H9 (cell line): ENCODE results near the gene PYDC1. TPM values are rescaled to one million over a fixed set of nuclear protein-coding genes. Genes with fewer than 3 reads are reported as not detected.

Source experiments
- DNase-seq: peaks from one replicate; pipeline ENCODE4 v3.0.0-alpha.2; 2017
- H2AFZ ChIP-seq: one replicate; pipeline ENCODE4 v1.6.1; 2013; ENCODE audit warnings: mild to moderate bottlenecking, low read length, control low read depth, moderate library complexity
- H2AK5ac ChIP-seq: 2 replicates; pipeline ENCODE4 v1.6.1; 2013; ENCODE audit warnings: low read length, control low read depth, mixed read lengths; ENCODE audit not compliant: insufficient read length
- H2BK120ac ChIP-seq: one replicate; pipeline ENCODE4 v1.6.1; 2013; ENCODE audit warnings: low read depth, mild to moderate bottlenecking, low read length, control low read depth, inconsistent platforms; ENCODE audit not compliant: poor library complexity, severe bottlenecking
- H2BK12ac ChIP-seq: 2 replicates; pipeline ENCODE4 v1.6.1; 2013; ENCODE audit warnings: low read length, control low read depth, mixed read lengths, low read depth; ENCODE audit not compliant: insufficient read length
- H2BK15ac ChIP-seq: 2 replicates; pipeline ENCODE4 v1.6.1; 2013; ENCODE audit warnings: low read depth, low read length, control low read depth
- H2BK20ac ChIP-seq: one replicate; pipeline ENCODE4 v1.6.1; 2013; ENCODE audit warnings: low read depth, mild to moderate bottlenecking, low read length, control low read depth, inconsistent platforms; ENCODE audit not compliant: poor library complexity, severe bottlenecking
- H2BK5ac ChIP-seq: 2 replicates; pipeline ENCODE4 v1.6.1; 2013; ENCODE audit warnings: low read length, control low read depth, mixed read lengths; ENCODE audit not compliant: insufficient read length
- H3K14ac ChIP-seq: 2 replicates; pipeline ENCODE4 v1.6.1; 2013; ENCODE audit warnings: low read length, control low read depth; ENCODE audit not compliant: insufficient read depth
- H3K18ac ChIP-seq: 2 replicates; pipeline ENCODE4 v1.6.1; 2013; ENCODE audit warnings: low read depth, mild to moderate bottlenecking, mixed read lengths, low read length, control low read depth; ENCODE audit not compliant: insufficient read length
- H3K23ac ChIP-seq: 2 replicates; pipeline ENCODE4 v1.6.1; 2013; ENCODE audit warnings: low read length, control low read depth, mixed read lengths, low read depth; ENCODE audit not compliant: insufficient read length
- H3K23me2 ChIP-seq: 2 replicates; pipeline ENCODE4 v1.6.1; 2013; ENCODE audit warnings: low read depth, mild to moderate bottlenecking, mixed read lengths, low read length, control low read depth; ENCODE audit not compliant: insufficient read length, poor library complexity, severe bottlenecking
- H3K27ac ChIP-seq: 2 replicates; pipeline ENCODE4 v1.5.1; 2013; ENCODE audit warnings: low read length, control low read depth, mixed read lengths, low read depth; ENCODE audit not compliant: insufficient read length
- H3K27me3 ChIP-seq: 2 replicates; pipeline ENCODE4 v1.6.1; 2013; ENCODE audit warnings: low read length, control low read depth, inconsistent platforms; ENCODE audit not compliant: insufficient read depth
- H3K4ac ChIP-seq: 2 replicates; pipeline ENCODE4 v1.6.1; 2013; ENCODE audit warnings: low read depth, mild to moderate bottlenecking, control low read depth, inconsistent platforms, low read length, moderate library complexity
- H3K4me1 ChIP-seq: 2 replicates; pipeline ENCODE4 v1.6.1; 2013; ENCODE audit warnings: low read length, control low read depth, inconsistent platforms; ENCODE audit not compliant: insufficient read depth
- H3K4me2 ChIP-seq: 2 replicates; pipeline ENCODE4 v1.6.1; 2013; ENCODE audit warnings: low read length, control low read depth, mixed read lengths; ENCODE audit not compliant: insufficient read length, insufficient read depth
- H3K56ac ChIP-seq: 2 replicates; pipeline ENCODE4 v1.6.1; 2013; ENCODE audit warnings: low read depth, mild to moderate bottlenecking, mixed read lengths, low read length, control low read depth; ENCODE audit not compliant: insufficient read length
- H3K79me1 ChIP-seq: 2 replicates; pipeline ENCODE4 v1.6.1; 2013; ENCODE audit warnings: low read depth, mild to moderate bottlenecking, moderate library complexity, low read length, control low read depth, inconsistent platforms; ENCODE audit not compliant: insufficient read depth, poor library complexity, severe bottlenecking
- H3K79me2 ChIP-seq: 2 replicates; pipeline ENCODE4 v1.6.1; 2013; ENCODE audit warnings: low read length, control low read depth, inconsistent platforms; ENCODE audit not compliant: insufficient read depth
- H3K9ac ChIP-seq: 2 replicates; pipeline ENCODE4 v1.6.1; 2013; ENCODE audit warnings: low read length, control low read depth, mixed read lengths; ENCODE audit not compliant: insufficient read length; ENCODE audit errors: extremely low read depth
- H3K9me3 ChIP-seq: one replicate; pipeline ENCODE4 v1.6.1; 2013; ENCODE audit warnings: low read depth, low read length, inconsistent platforms; ENCODE audit not compliant: control insufficient read depth
- H3T11ph ChIP-seq: one replicate; pipeline ENCODE4 v1.6.1; 2013; ENCODE audit warnings: mild to moderate bottlenecking, low read length, control low read depth, inconsistent platforms
- H4K20me1 ChIP-seq: one replicate; pipeline ENCODE4 v1.6.1; 2013; ENCODE audit not compliant: control insufficient read depth, insufficient read length, insufficient read depth
- H4K5ac ChIP-seq: 2 replicates; pipeline ENCODE4 v1.6.1; 2013; ENCODE audit warnings: low read depth, mild to moderate bottlenecking, mixed read lengths, low read length, control low read depth; ENCODE audit not compliant: insufficient read length
- H4K8ac ChIP-seq: replicated peaks from 2 replicates; pipeline ENCODE4 v1.6.1; 2013; ENCODE audit warnings: low read length, control low read depth, mixed read lengths, low read depth; ENCODE audit not compliant: insufficient read length
- H4K91ac ChIP-seq: 2 replicates; pipeline ENCODE4 v1.6.1; 2013; ENCODE audit warnings: low read depth, mild to moderate bottlenecking, moderate library complexity, mixed read lengths, low read length, control low read depth; ENCODE audit not compliant: insufficient read length
- H3K27ac Mint-ChIP-seq, 3 experiments: 2 replicates in 2 of 3; 3 replicates in 1 of 3; pipeline ENCODE4 v1.8.0; 2020 to 2021; ENCODE audit warnings: mixed read lengths in 3 of 3, mild to moderate bottlenecking in 1 of 3, moderate library complexity in 1 of 3
- H3K27me3 Mint-ChIP-seq: 2 replicates; pipeline ENCODE4 v1.8.0; 2021; ENCODE audit warnings: low read depth, mild to moderate bottlenecking, moderate library complexity, mixed read lengths
- H3K36me3 Mint-ChIP-seq, 3 experiments: 2 replicates in 2 of 3; 3 replicates in 1 of 3; pipeline ENCODE4 v1.8.0; 2020 to 2021; ENCODE audit warnings: low read depth in 3 of 3, mixed read lengths in 3 of 3; ENCODE audit not compliant: insufficient read depth in 1 of 3
- H3K4me1 Mint-ChIP-seq, 2 experiments: 2 replicates each; pipeline ENCODE4 v1.8.0; 2020; ENCODE audit warnings: mixed read lengths in 2 of 2
- H3K4me3 Mint-ChIP-seq, 2 experiments: 2 replicates in 1 of 2; 3 replicates in 1 of 2; pipeline ENCODE4 v1.8.0; 2020 to 2021; ENCODE audit warnings: mild to moderate bottlenecking in 2 of 2, mixed read lengths in 2 of 2, moderate library complexity in 1 of 2
- H3K9me3 Mint-ChIP-seq, 2 experiments: 2 replicates in 1 of 2; 3 replicates in 1 of 2; pipeline ENCODE4 v1.8.0; 2020; ENCODE audit warnings: mild to moderate bottlenecking in 2 of 2, mixed read lengths in 2 of 2, moderate library complexity in 1 of 2
- CTCF ChIP-seq: fragments of 200-600 bp; sonication (generic); conservative IDR thresholded peaks from 3 replicates; pipeline ENCODE4 v1.8.0; 2021; ENCODE audit warnings: antibody characterized with exemption, mild to moderate bottlenecking
- whole genome bisulfite sequencing: extraction: QIAGEN DNeasy Blood & Tissue Kit; methylation state at CpG from one replicate; pipeline ENCODE4 v1.1.7; 2013; ENCODE audit warnings: missing lambda C conversion rate, low lambda C conversion rate, mixed read lengths; ENCODE audit not compliant: insufficient read length; ENCODE audit errors: extremely low coverage; 5-methylcytosine and 5-hydroxymethylcytosine counted together
- total RNA-seq: library from RNA; stranded (reverse); gene quantifications from 2 replicates; pipeline ENCODE4 v1.2.1, GENCODE V29; 2021

Gene PYDC1
- total RNA-seq, 1 experiment from 2014 or later, result 0.70 TPM

GRCh38 chr16:31186930-31187807 lies 29.8 kb downstream of the PYDC1 start:
- Histone ChIP-seq H3K14ac (no peak overlapping the region), H2BK120ac (no peak overlapping the region), H3K79me1 (peaks cover 19% of the 10 kb centered on the region), H4K91ac (no peak overlapping the region), H2BK12ac (no peak overlapping the region), H3K9ac (no peak overlapping the region), H3K27me3 (no peaks in the 10 kb centered on the region), H4K20me1 (no peaks in the 10 kb centered on the region), H3K18ac (no peak overlapping the region), H3K9me3 (no peaks in the 10 kb centered on the region), H3K4me2 (no peak overlapping the region), H4K8ac (no peak overlapping the region), H2AFZ (no peak overlapping the region), H3K27ac (no peak overlapping the region), H3T11ph (no peak overlapping the region), H2BK15ac (no peak overlapping the region), H4K5ac (peak overlapping the region; percentile 3), H3K4me1 (no peaks in the 10 kb centered on the region), H3K23me2 (no peaks in the 10 kb centered on the region), H3K4ac (no peak overlapping the region), H2BK5ac (no peak overlapping the region), H3K56ac (no peak overlapping the region), H3K23ac (peak overlapping the region; percentile 4), H2BK20ac (no peak overlapping the region), H3K79me2 (peaks cover 27% of the 10 kb centered on the region), H2AK5ac (no peak overlapping the region)
- peaks cover 4% of the 10 kb centered on the region; the same call in 1 of the 2 replicates for H3K27me3 Mint-ChIP-seq
- H3K27ac Mint-ChIP-seq, result peak overlapping the region in 2 of 3 experiments; percentile 9 to 26; a peak in 3 of 7 replicates
- H3K4me1 Mint-ChIP-seq, result peaks cover 24 to 29% of the 10 kb centered on the region in 2 experiments
- TF ChIP-seq CTCF, result no peak
- H3K9me3 Mint-ChIP-seq, result no peaks in the 10 kb centered on the region; a peak in 1 of 5 replicates
- DNase-seq, result no peak
- WGBS, result no CpG with 5 or more reads among the region's 10 CpGs
- peaks cover 97 to 100% (median 99%) of the 10 kb centered on the region in 3 experiments for H3K36me3 Mint-ChIP-seq
- H3K4me3 Mint-ChIP-seq, result peak overlapping the region in 1 of 2 experiments; percentile 19; a peak in 2 of 5 replicates
